Upper lobe of right lung (tissue), 1 donor: Measurements from ENCODE around the gene CALR. TPM values are rescaled to one million over a fixed set of nuclear protein-coding genes. Genes with fewer than 3 reads are reported as not detected.

ENCODE experiments used
- ATAC-seq: fragments of 200-7000 bp; cut with Tn5 transposase; one replicate; pipeline ENCODE4 v1.9.1; 2020; ENCODE audit warnings: mild to moderate bottlenecking, moderate library complexity
- DNase-seq: peaks from one replicate; pipeline ENCODE4 v3.0.0-alpha.2; 2020
- H3K27ac ChIP-seq: fragments of 200-600 bp; one replicate; pipeline ENCODE4 v1.8.0; 2022
- H3K27me3 ChIP-seq: fragments of 200-600 bp; one replicate; pipeline ENCODE4 v1.8.0; 2022; ENCODE audit warnings: mild to moderate bottlenecking
- H3K36me3 ChIP-seq: fragments of 200-600 bp; one replicate; pipeline ENCODE4 v1.8.0; 2022
- H3K4me1 ChIP-seq: fragments of 200-600 bp; one replicate; pipeline ENCODE4 v1.8.0; 2022
- H3K4me3 ChIP-seq: fragments of 200-600 bp; one replicate; pipeline ENCODE4 v1.8.0; 2022; ENCODE audit warnings: mild to moderate bottlenecking
- H3K9me3 ChIP-seq: fragments of 200-600 bp; one replicate; pipeline ENCODE4 v1.8.0; 2022
- CTCF ChIP-seq: fragments of 200-600 bp; IDR thresholded peaks from one replicate; pipeline ENCODE4 v1.8.0; 2022; ENCODE audit warnings: antibody characterized with exemption
- intact Hi-C: fragments of 100-400 bp; cut with DNase I; formaldehyde crosslinking; loops from one replicate; pipeline ENCODE4 v1.11.0; 2022
- total RNA-seq: library from RNA; stranded (reverse); fragmentation: NEBNext Ultra II Directional; extraction: Animal tissue kit (Norgen Biotek cat#: 25700); gene quantifications from one replicate; pipeline ENCODE4 v1.2.1, GENCODE V29; 2021
- donor health status: DM: no; HTN: yes; CAD: no; lungs with severe emphysema.

CALR gene
- total RNA-seq, 1 donor from 2014 or later, result 991 TPM

- no peak for TF ChIP-seq CTCF
- peak overlapping the region; percentile 92 for H3K27ac ChIP-seq
- DNase-seq (no peak), ATAC-seq (no peak)
- no peak overlapping the region for H3K4me3 ChIP-seq
- intact Hi-C loops, result no loop called here
- H3K9me3 ChIP-seq, result no peaks in the 10 kb centered on the region
- peaks cover 47% of the 10 kb centered on the region for H3K4me1 ChIP-seq
- no peaks in the 10 kb centered on the region for H3K27me3 ChIP-seq
- H3K36me3 ChIP-seq, result peaks cover 75% of the 10 kb centered on the region
Measured at GRCh38 chr19:12944104-12944674, 5.8 kb downstream of the CALR start.

GRCh38 chr19:12945479-12946091 is 7.2 kb downstream of the CALR start, which contains the start of gene RAD23A:
Gene RAD23A, plus strand, starts transcription at chr19:12945862. Its CDS starts 87 bp downstream, at chr19:12945949.
- H3K4me3 ChIP-seq, result peak within 1 kb of the TSS; percentile 86
- TF ChIP-seq CTCF, result no peak
- no peaks in the 10 kb centered on the region for H3K9me3 ChIP-seq
- intact Hi-C loops, result no loop called here
- H3K27me3 ChIP-seq, result no peaks in the 10 kb centered on the region
- peak; percentile 99 for DNase-seq
- H3K36me3 ChIP-seq, result peaks cover 75% of the 10 kb centered on the region
- peak within 1 kb of the TSS; percentile 92 for H3K27ac ChIP-seq
- H3K4me1 ChIP-seq, result peaks cover 37% of the 10 kb centered on the region
- ATAC-seq, result peak; percentile 93

- TF ChIP-seq CTCF, result no peak
- peaks cover 75% of the 10 kb centered on the region for H3K36me3 ChIP-seq
- intact Hi-C loops, result no loop called here
- H3K9me3 ChIP-seq, result no peaks in the 10 kb centered on the region
- ATAC-seq, result peak; percentile 83
- H3K4me3 ChIP-seq, result peak overlapping the region; percentile 86
- DNase-seq, result peak; percentile 89
- H3K4me1 ChIP-seq, result peaks cover 31% of the 10 kb centered on the region
- H3K27me3 ChIP-seq, result no peaks in the 10 kb centered on the region
- peak overlapping the region; percentile 92 for H3K27ac ChIP-seq
Measured at GRCh38 chr19:12946092-12946721, 7.8 kb downstream of the CALR start.

GRCh38 chr19:12946731-12947496 is 8.5 kb downstream of the CALR start:
- no peaks in the 10 kb centered on the region for H3K27me3 ChIP-seq
- no peak for TF ChIP-seq CTCF
- ATAC-seq (no peak), DNase-seq (no peak)
- H3K4me3 ChIP-seq, result peak overlapping the region; percentile 86
- H3K9me3 ChIP-seq, result no peaks in the 10 kb centered on the region
- peaks cover 75% of the 10 kb centered on the region for H3K36me3 ChIP-seq
- intact Hi-C loops, result no loop called here
- peak overlapping the region; percentile 92 for H3K27ac ChIP-seq
- peaks cover 24% of the 10 kb centered on the region for H3K4me1 ChIP-seq

GRCh38 chr19:12947702-12948611 is 9.5 kb downstream of the CALR start:
- no peak for DNase-seq
- peaks cover 78% of the 10 kb centered on the region for H3K36me3 ChIP-seq
- intact Hi-C loops, result no loop called here
- no peaks in the 10 kb centered on the region for H3K9me3 ChIP-seq
- peaks cover 29% of the 10 kb centered on the region for H3K4me1 ChIP-seq
- H3K4me3 ChIP-seq, result no peak overlapping the region
- no peaks in the 10 kb centered on the region for H3K27me3 ChIP-seq
- TF ChIP-seq CTCF, result no peak
- no peak overlapping the region for H3K27ac ChIP-seq
- no peak for ATAC-seq
